GM12878 (cell line): ENCODE data around the gene CREB3L1. TPM values are rescaled to one million over a fixed set of nuclear protein-coding genes. Genes with fewer than 3 reads are reported as not detected.

ENCODE experiments used
- ATAC-seq: fragments of 200-7000 bp; cut with Tn5 transposase; 3 replicates; pipeline ENCODE4 v1.9.1; 2020; ENCODE audit warnings: mild to moderate bottlenecking, moderate library complexity
- BruUV-seq: library from RNA; stranded (reverse); fragments of 400-500 nt; replicated peaks from 2 replicates; lab custom pipeline; 2021; lab: Mats Ljungman, UMichigan
- CTCF ChIA-PET: fragments of 300-600 bp; sonication (Branson Sonifier 250); formaldehyde crosslinking; extraction: SDS; loops from one replicate; lab custom pipeline; 2021; ENCODE audit warnings: inconsistent platforms; lab: Yijun Ruan, JAX
- POLR2A ChIA-PET: fragments of 350-600 bp; formaldehyde crosslinking; extraction: SDS; loops from one replicate; lab custom pipeline; 2021; ENCODE audit warnings: inconsistent platforms; lab: Charles Lee
- RAD21 ChIA-PET: fragments of 300-600 bp; sonication (Branson Sonifier 250); formaldehyde crosslinking; loops from one replicate; lab custom pipeline; 2023; ENCODE audit warnings: antibody characterized with exemption; ENCODE audit not compliant: unreplicated experiment; lab: Charles Lee
- SMC1A ChIA-PET: fragments of 300-600 bp; sonication (Branson Sonifier 250); formaldehyde crosslinking; loops from one replicate; lab custom pipeline; 2023; ENCODE audit not compliant: unreplicated experiment, uncharacterized antibody; lab: Charles Lee
- DNase-seq: peaks from one replicate; pipeline ENCODE4 v3.0.0-alpha.2; 2011; ENCODE audit warnings: low read depth, low spot score
- FAIRE-seq: peaks from 3 replicates; lab custom pipeline; 2011; peaks lifted over from hg19 to GRCh38; lab: Jason Lieb, UNC
- H2AFZ ChIP-seq: 2 replicates; pipeline ENCODE4 v1.6.0; 2011; ENCODE audit warnings: low read depth, low read length, control low read depth; ENCODE audit not compliant: control insufficient read depth
- H3K27ac ChIP-seq: 2 replicates; pipeline ENCODE4 v1.5.1; 2011; ENCODE audit warnings: control low read depth; ENCODE audit not compliant: control insufficient read depth, insufficient read depth
- H3K27me3 ChIP-seq, 2 experiments: replicated peaks in 1 of 2; 2 replicates each; pipeline versions ENCODE4 v1.6.0 to v1.6.1; 2011; ENCODE audit warnings: low read length in 1 of 2; ENCODE audit not compliant: control insufficient read depth in 2 of 2, insufficient read depth in 2 of 2
- H3K36me3 ChIP-seq, 2 experiments: 2 replicates each; pipeline ENCODE4 v1.5.1; 2011; ENCODE audit warnings: low read length in 1 of 2; ENCODE audit not compliant: control insufficient read depth in 2 of 2, insufficient read depth in 2 of 2
- H3K4me1 ChIP-seq: 2 replicates; pipeline ENCODE4 v1.6.1; 2011; ENCODE audit warnings: mild to moderate bottlenecking, low read length, moderate library complexity, mixed read lengths; ENCODE audit not compliant: control insufficient read depth, insufficient read depth
- H3K4me2 ChIP-seq: 2 replicates; pipeline ENCODE4 v1.6.0; 2011; ENCODE audit warnings: control low read depth; ENCODE audit not compliant: control insufficient read depth, insufficient read depth
- H3K4me3 ChIP-seq: fragments of 200-600 bp; sonication (generic); 2 replicates; pipeline ENCODE4 v1.5.1; 2016
- H3K79me2 ChIP-seq: 2 replicates; pipeline ENCODE4 v1.6.0; 2011; ENCODE audit warnings: low read length; ENCODE audit not compliant: control insufficient read depth, insufficient read depth
- H3K9ac ChIP-seq: 2 replicates; pipeline ENCODE4 v1.8.0; 2011; ENCODE audit warnings: low read length, control low read depth, mixed read lengths; ENCODE audit not compliant: control insufficient read depth, insufficient read depth
- H3K9me3 ChIP-seq: replicated peaks from 3 replicates; pipeline ENCODE4 v1.5.1; 2011; ENCODE audit warnings: mild to moderate bottlenecking, low read length; ENCODE audit not compliant: control insufficient read depth, insufficient read depth
- H4K20me1 ChIP-seq: 2 replicates; pipeline ENCODE4 v1.6.0; 2011; ENCODE audit not compliant: control insufficient read depth, insufficient read depth
- CBX3 ChIP-seq: fragments of 200-600 bp; sonication (generic); IDR thresholded peaks from 2 replicates; pipeline ENCODE4 v1.6.1; 2016; ENCODE audit warnings: low read depth, borderline replicate concordance
- ESRRA ChIP-seq: IDR thresholded peaks from 2 replicates; pipeline ENCODE4 v1.6.1; 2012; ENCODE audit warnings: mild to moderate bottlenecking, low read length, improper control_type of control experiment
- LARP7 ChIP-seq: fragments of 450-650 bp; IDR thresholded peaks from 2 replicates; pipeline ENCODE4 v1.6.1; 2017; ENCODE audit warnings: mild to moderate bottlenecking
- NR2F1 ChIP-seq: fragments of 450-650 bp; conservative IDR thresholded peaks from 2 replicates; pipeline ENCODE4 v1.6.1; 2017; ENCODE audit warnings: mild to moderate bottlenecking
- RBBP5 ChIP-seq: fragments of 200-600 bp; sonication (generic); conservative IDR thresholded peaks from 2 replicates; pipeline ENCODE4 v1.6.1; 2016
- RUNX3 ChIP-seq: IDR thresholded peaks from 2 replicates; pipeline ENCODE4 v1.6.1; 2012; ENCODE audit warnings: low read length, inconsistent platforms
- SMAD1 ChIP-seq: fragments of 450-650 bp; IDR thresholded peaks from 2 replicates; pipeline ENCODE4 v1.6.1; 2018; ENCODE audit warnings: mild to moderate bottlenecking, low read depth; ENCODE audit not compliant: partially characterized antibody
- ZNF622 ChIP-seq: fragments of 450-650 bp; IDR thresholded peaks from 2 replicates; pipeline ENCODE4 v1.6.1; 2017; ENCODE audit warnings: mild to moderate bottlenecking, inconsistent platforms
- WGBS: methylation state at CpG from one replicate; pipeline ENCODE4 v1.1.6; 2016; ENCODE audit warnings: low lambda C conversion rate; ENCODE audit not compliant: insufficient replicate concordance, insufficient coverage; ENCODE audit errors: missing lambda C conversion rate; 5-methylcytosine and 5-hydroxymethylcytosine counted together
- in situ Hi-C: fragments of 300-500 bp; cut with MboI; formaldehyde crosslinking; loops from 9 replicates; pipeline ENCODE4 v1.14.3; 2018; ENCODE audit warnings: mixed read lengths
- intact Hi-C: fragments of 100-400 bp; cut with micrococcal nuclease; formaldehyde crosslinking; loops from one replicate; pipeline ENCODE4 v1.14.2; 2022; ENCODE audit not compliant: unreplicated experiment
- polyA plus RNA-seq, 11 experiments: library from polyadenylated mRNA; depleted of rRNA in 4 of 11; unstranded in 6 of 11; stranded (reverse) in 5 of 11; fragments of >200 nt; fragmentation: Nextera tagmentation in 4 of 11; fragmentation: Illumina TruSeq in 1 of 11; extraction: Ambion mirVana in 4 of 11; extraction: Trizol in 1 of 11; gene quantifications; 1 replicate in 1 of 11; 2 replicates in 10 of 11; pipeline versions ENCODE4 v1.2.1 to v1.2.3, GENCODE V29; 2011 to 2016; ENCODE audit warnings: inconsistent platforms in 2 of 11, missing spikeins in 2 of 11, low read depth in 1 of 11
- total RNA-seq, 4 experiments: library from RNA; depleted of rRNA in 3 of 4; stranded (reverse); fragments of >200 nt in 3 of 4; fragmentation: Illumina TruSeq in 1 of 4; extraction: Trizol in 1 of 4; gene quantifications; 2 replicates each; pipeline versions ENCODE4 v1.2.1 to v1.2.3, GENCODE V29; 2013 to 2021

CREB3L1 gene
- total and polyA plus RNA-seq, 10 of the 15 experiments (the other 5 are each of a cell fraction or from before 2014, with no cell fraction given) = 0.03 to 1.4 (median 0.22) TPM

DNA sequence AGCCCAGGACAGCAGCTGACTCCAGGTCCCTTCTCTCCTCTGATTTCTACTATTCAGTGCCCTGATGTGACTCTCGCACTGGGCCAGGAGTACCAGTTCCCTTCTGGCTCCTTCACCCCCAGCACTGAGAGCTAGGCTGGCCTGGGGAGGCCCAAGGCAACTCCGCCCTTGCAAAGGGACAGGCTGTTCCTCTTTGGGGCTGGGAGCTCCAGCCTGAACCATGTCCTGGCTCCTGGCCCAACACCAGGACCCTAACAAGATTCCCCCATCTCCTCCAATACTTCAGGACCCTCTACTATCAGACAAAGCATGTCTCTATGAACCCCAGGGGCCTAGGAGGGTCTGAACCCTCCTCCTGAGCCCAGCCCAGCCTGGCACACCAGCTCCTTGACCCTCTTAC, 12.5 kb downstream of the CREB3L1 start:
- no peak for ATAC-seq
- Histone ChIP-seq H3K27me3 (no peaks in the 10 kb centered on the region), H3K4me3 (no peak overlapping the region), H4K20me1 (no peaks in the 10 kb centered on the region), H3K79me2 (0 out of 2 replicates have a peak, but pooled peaks cover 2% of the 10 kb centered on the region), H3K4me2 (no peak overlapping the region), H3K4me1 (peaks cover 5% of the 10 kb centered on the region; the same call in 1 of the 2 replicates), H3K27ac (no peak overlapping the region), H3K9me3 (no peaks in the 10 kb centered on the region), H2AFZ (no peak overlapping the region), H3K36me3 (no peaks in the 10 kb centered on the region), H3K9ac (no peak overlapping the region)
- no peak for DNase-seq
- 54% methylated on average over 2 of the region's 2 CpGs for WGBS
- ChIA-PET POLR2A (no interaction called here), RAD21 (interaction anchor here (0.9 to 1.7 kb wide), 2 partner anchors 10 to 17 kb away, joined by 3 to 6 read pairs; no protein-coding TSS in a partner anchor), CTCF (interaction anchor here (0.8 to 1.7 kb wide), 5 partner anchors 12 to 58 kb away, joined by 3 to 6 read pairs (median 4); partner anchors contain the start of gene DGKZ), SMC1A (interaction anchor here (0.7 to 1.6 kb wide), 3 partner anchors 14 to 19 kb away, joined by 3 to 4 read pairs (median 3); no protein-coding TSS in a partner anchor)
- no TSS peak for BruUV-seq
- FAIRE-seq = no peak
- in situ Hi-C loops = no loop called here
- intact Hi-C loops = no loop called here
- TF ChIP-seq ZNF622 = no peak
- TF ChIP-seq ESRRA = no peak
- no peak for TF ChIP-seq NR2F1
- no peak for TF ChIP-seq RUNX3
- no peak for TF ChIP-seq LARP7
- TF ChIP-seq SMAD1 = no peak
- TF ChIP-seq CBX3 = no peak
- no peak for TF ChIP-seq RBBP5
